Natural killer cell (primary cell): Measurements from ENCODE around the gene CES2. TPM values are rescaled to one million over a fixed set of nuclear protein-coding genes. Genes with fewer than 3 reads are reported as not detected.

Experiments
- ATAC-seq, 3 donors: fragments of 150-1000 bp in 2 of 3; fragments of 200-7000 bp in 1 of 3; cut with Tn5 transposase; 1 replicate in 1 of 3; 2 replicates in 2 of 3; pipeline ENCODE4 v1.10.0; 2021; ENCODE audit warnings: mild to moderate bottlenecking in 2 of 3, moderate library complexity in 2 of 3
- DNase-seq, 2 donors: peaks; one replicate each; pipeline versions ENCODE4 v3.0.0 to v3.0.0-alpha.2; 2013 to 2021; ENCODE audit warnings: mixed read lengths in 1 of 2
- H3K27ac ChIP-seq: one replicate; pipeline ENCODE4 v1.5.1; 2013; ENCODE audit warnings: mild to moderate bottlenecking, low read length
- H3K27me3 ChIP-seq: one replicate; pipeline ENCODE4 v1.6.1; 2013; ENCODE audit warnings: low read length; ENCODE audit not compliant: control insufficient read depth, insufficient read depth
- H3K36me3 ChIP-seq: one replicate; pipeline ENCODE4 v1.6.1; 2013; ENCODE audit warnings: low read length; ENCODE audit not compliant: control insufficient read depth, insufficient read depth
- H3K4me1 ChIP-seq: one replicate; pipeline ENCODE4 v1.6.1; 2013; ENCODE audit warnings: low read length; ENCODE audit not compliant: control insufficient read depth, insufficient read depth
- H3K4me3 ChIP-seq: one replicate; pipeline ENCODE4 v1.5.1; 2013; ENCODE audit warnings: low read length
- H3K9me3 ChIP-seq: one replicate; pipeline ENCODE4 v1.6.1; 2013; ENCODE audit warnings: low read length; ENCODE audit not compliant: control insufficient read depth, insufficient read depth
- H3K27ac Mint-ChIP-seq, 2 donors: one replicate each; pipeline ENCODE4 v1.8.0; 2022; ENCODE audit warnings: mild to moderate bottlenecking in 2 of 2, mixed read lengths in 2 of 2, moderate library complexity in 1 of 2
- H3K27me3 Mint-ChIP-seq, 2 donors: one replicate each; pipeline ENCODE4 v1.8.0; 2022; ENCODE audit warnings: low read depth in 2 of 2, mixed read lengths in 2 of 2
- H3K36me3 Mint-ChIP-seq: one replicate; pipeline ENCODE4 v1.8.0; 2022; ENCODE audit warnings: mixed read lengths
- H3K4me1 Mint-ChIP-seq, 2 donors: one replicate each; pipeline ENCODE4 v1.8.0; 2022; ENCODE audit warnings: mixed read lengths in 2 of 2
- H3K4me3 Mint-ChIP-seq: one replicate; pipeline ENCODE4 v1.8.0; 2022; ENCODE audit warnings: mild to moderate bottlenecking, moderate library complexity, mixed read lengths
- H3K9me3 Mint-ChIP-seq, 2 donors: one replicate each; pipeline ENCODE4 v1.8.0; 2022; ENCODE audit warnings: mixed read lengths in 2 of 2
- CTCF ChIP-seq: fragments of 200-600 bp; IDR thresholded peaks from one replicate; pipeline ENCODE4 v1.8.0; 2022; ENCODE audit warnings: antibody characterized with exemption
- WGBS: methylation state at CpG from one replicate; pipeline ENCODE4 v1.1.7; 2013; ENCODE audit warnings: missing lambda C conversion rate; ENCODE audit not compliant: insufficient coverage; 5-methylcytosine and 5-hydroxymethylcytosine counted together
- intact Hi-C: fragments of 100-400 bp; cut with micrococcal nuclease; formaldehyde crosslinking; loops from one replicate; pipeline ENCODE4 v1.14.2; 2022
- total RNA-seq, 4 donors: library from RNA; stranded (reverse); fragments of 120-200 nt in 1 of 4; gene quantifications; one replicate each; pipeline versions ENCODE4 v1.2.3 to v1.2.4, GENCODE V29; 2013 to 2022

Gene CES2
- total RNA-seq, 3 donors from 2014 or later (not counting 1 experiment from before 2014, with no cell fraction given): 26.9 to 33.6 (median 33.1) TPM

GRCh38 chr16:66958857-66959703 lies 23.8 kb downstream of the CES2 start:
- Mint-ChIP-seq H3K9me3 (no peaks in the 10 kb centered on the region), H3K27ac (no peak overlapping the region), H3K36me3 (no peaks in the 10 kb centered on the region), H3K4me3 (no peak overlapping the region), H3K27me3 (peaks cover 6 to 10% of the 10 kb centered on the region in 2 donors), H3K4me1 (peaks cover under 1 to 9% of the 10 kb centered on the region in 2 donors)
- Histone ChIP-seq H3K9me3 (no peaks in the 10 kb centered on the region), H3K27ac (no peak overlapping the region), H3K27me3 (no peaks in the 10 kb centered on the region), H3K4me1 (peaks cover 3% of the 10 kb centered on the region), H3K36me3 (no peaks in the 10 kb centered on the region), H3K4me3 (no peak overlapping the region)
- intact Hi-C loops: no loop called here
- WGBS: 87% methylated on average over 7 of the region's 7 CpGs
- TF ChIP-seq CTCF: no peak
- DNase-seq (no peak), ATAC-seq (no peak)

GRCh38 chr16:66959704-66960161 lies 24.4 kb downstream of the CES2 start:
- H3K27ac ChIP-seq: no peak overlapping the region

GRCh38 chr16:66960270-66960669 lies 25.0 kb downstream of the CES2 start:
- TF ChIP-seq CTCF: no peak
- no peaks in the 10 kb centered on the region for H3K36me3 Mint-ChIP-seq
- WGBS: 82% methylated on average over 1 of the region's 1 CpG
- H3K4me1 Mint-ChIP-seq: peaks cover 0 to 9% of the 10 kb centered on the region in 2 donors
- H3K9me3 ChIP-seq: no peaks in the 10 kb centered on the region
- H3K27ac ChIP-seq: no peak overlapping the region
- H3K27me3 Mint-ChIP-seq: peaks cover 10 to 14% of the 10 kb centered on the region in 2 donors
- ATAC-seq (no peak), DNase-seq (no peak)
- H3K9me3 Mint-ChIP-seq: no peaks in the 10 kb centered on the region
- no peak overlapping the region for H3K27ac Mint-ChIP-seq
- H3K4me3 ChIP-seq: no peak overlapping the region
- intact Hi-C loops: no loop called here
- H3K4me3 Mint-ChIP-seq: no peak overlapping the region
- peaks cover 3% of the 10 kb centered on the region for H3K4me1 ChIP-seq
- H3K27me3 ChIP-seq: no peaks in the 10 kb centered on the region
- no peaks in the 10 kb centered on the region for H3K36me3 ChIP-seq

More at GRCh38 chr16:66959704-66960161, 24.4 kb downstream of the CES2 start:
- Mint-ChIP-seq H3K27me3 (peaks cover 6 to 9% of the 10 kb centered on the region in 2 donors), H3K4me1 (peaks cover 0 to 9% of the 10 kb centered on the region in 2 donors), H3K9me3 (no peaks in the 10 kb centered on the region), H3K4me3 (no peak overlapping the region), H3K27ac (no peak overlapping the region), H3K36me3 (no peaks in the 10 kb centered on the region)
- no peaks in the 10 kb centered on the region for H3K27me3 ChIP-seq
- ATAC-seq (no peak), DNase-seq (no peak)
- peaks cover 3% of the 10 kb centered on the region for H3K4me1 ChIP-seq
- intact Hi-C loops: no loop called here
- no peaks in the 10 kb centered on the region for H3K36me3 ChIP-seq
- TF ChIP-seq CTCF: no peak
- WGBS: 60% methylated on average over 5 of the region's 5 CpGs
- no peak overlapping the region for H3K4me3 ChIP-seq
- H3K9me3 ChIP-seq: no peaks in the 10 kb centered on the region
